HUES48 (cell line): Measurements from ENCODE around the gene SCGB1C2.
"Not testable (repeated sequence)": the region's sequence is repeated elsewhere in the genome, so short reads cannot be mapped to it uniquely, and the experiment has no call there.

Experiments used
- H3K27ac ChIP-seq: one replicate; pipeline ENCODE4 v1.7.0; 2013; ENCODE audit warnings: low read depth, low read length, inconsistent platforms
- H3K27me3 ChIP-seq: 2 replicates; pipeline ENCODE4 v1.6.1; 2013; ENCODE audit warnings: mild to moderate bottlenecking, low read length; ENCODE audit not compliant: control insufficient read depth, insufficient read depth
- H3K36me3 ChIP-seq: 2 replicates; pipeline ENCODE4 v1.6.1; 2013; ENCODE audit warnings: low read length; ENCODE audit not compliant: control insufficient read depth, insufficient read depth
- H3K4me1 ChIP-seq: 2 replicates; pipeline ENCODE4 v1.6.1; 2013; ENCODE audit warnings: mild to moderate bottlenecking, low read length; ENCODE audit not compliant: control insufficient read depth, insufficient read depth
- H3K4me3 ChIP-seq: 2 replicates; pipeline ENCODE4 v1.5.1; 2013; ENCODE audit warnings: mild to moderate bottlenecking, low read depth, low read length
- H3K9ac ChIP-seq: 2 replicates; pipeline ENCODE4 v1.6.1; 2013; ENCODE audit warnings: mild to moderate bottlenecking, low read depth, low read length, moderate library complexity
- H3K9me3 ChIP-seq: 2 replicates; pipeline ENCODE4 v1.6.1; 2013; ENCODE audit warnings: low read length; ENCODE audit not compliant: control insufficient read depth, insufficient read depth

Gene SCGB1C2

DNA sequence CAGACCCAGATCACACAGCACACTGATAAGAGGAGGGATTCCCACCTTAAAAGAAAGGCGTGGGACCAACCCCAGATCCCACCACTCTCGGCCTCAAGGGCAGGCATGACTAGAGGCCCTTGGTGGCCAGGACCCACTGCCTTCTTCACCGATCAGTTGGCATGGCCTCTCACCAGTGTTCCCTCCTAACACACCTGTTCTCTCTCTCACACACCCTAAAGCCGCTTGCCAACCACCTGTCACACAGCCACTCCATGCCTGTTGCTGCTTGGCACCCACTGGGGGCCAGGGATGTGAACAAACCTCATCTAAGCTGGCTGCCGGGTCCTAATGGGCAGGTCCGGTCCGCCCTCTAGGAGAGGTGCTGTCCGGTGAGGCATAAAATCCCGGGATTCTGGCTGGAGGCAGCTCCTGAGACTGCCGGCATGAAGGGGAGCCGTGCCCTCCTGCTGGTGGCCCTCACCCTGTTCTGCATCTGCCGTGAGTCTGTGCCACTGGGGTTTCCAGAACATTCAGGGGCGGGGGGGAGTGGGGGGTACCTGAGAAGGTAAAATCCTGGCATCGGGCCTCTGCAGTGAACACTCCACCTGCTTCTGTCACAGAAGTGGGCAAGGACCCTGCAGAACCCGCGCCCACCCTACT lies at the start of gene SCGB1C2:
SCGB1C2 (plus strand) TSS at position 404 of the 642 bp plus-strand sequence; CDS start at position 426, 22 bp downstream.
- not testable (repeated sequence) for H3K4me1 ChIP-seq, H3K27ac ChIP-seq, H3K36me3 ChIP-seq, H3K4me3 ChIP-seq, H3K27me3 ChIP-seq, H3K9me3 ChIP-seq, H3K9ac ChIP-seq

DNA sequence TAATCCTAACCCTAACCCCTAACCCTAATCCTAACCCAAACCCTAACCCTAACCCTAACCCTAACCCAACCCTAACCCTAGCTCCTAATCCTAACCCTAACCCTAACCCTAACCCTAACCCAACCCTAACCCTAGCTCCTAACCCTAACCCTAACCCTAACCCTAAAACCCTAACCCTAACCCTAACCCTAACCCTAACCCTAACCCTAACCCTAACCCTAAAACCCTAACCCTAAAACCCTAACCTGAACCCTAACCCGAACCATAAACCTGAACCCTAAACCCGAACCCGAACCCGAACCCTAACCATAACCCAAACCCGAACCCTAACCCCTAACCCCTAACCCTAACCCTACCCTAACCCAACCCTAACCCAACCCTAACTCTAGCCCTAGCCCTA lies 24.3 kb upstream of the SCGB1C2 start:
- not testable (repeated sequence) for H3K9ac ChIP-seq, H3K9me3 ChIP-seq, H3K27me3 ChIP-seq, H3K36me3 ChIP-seq, H3K4me3 ChIP-seq, H3K4me1 ChIP-seq, H3K27ac ChIP-seq

DNA sequence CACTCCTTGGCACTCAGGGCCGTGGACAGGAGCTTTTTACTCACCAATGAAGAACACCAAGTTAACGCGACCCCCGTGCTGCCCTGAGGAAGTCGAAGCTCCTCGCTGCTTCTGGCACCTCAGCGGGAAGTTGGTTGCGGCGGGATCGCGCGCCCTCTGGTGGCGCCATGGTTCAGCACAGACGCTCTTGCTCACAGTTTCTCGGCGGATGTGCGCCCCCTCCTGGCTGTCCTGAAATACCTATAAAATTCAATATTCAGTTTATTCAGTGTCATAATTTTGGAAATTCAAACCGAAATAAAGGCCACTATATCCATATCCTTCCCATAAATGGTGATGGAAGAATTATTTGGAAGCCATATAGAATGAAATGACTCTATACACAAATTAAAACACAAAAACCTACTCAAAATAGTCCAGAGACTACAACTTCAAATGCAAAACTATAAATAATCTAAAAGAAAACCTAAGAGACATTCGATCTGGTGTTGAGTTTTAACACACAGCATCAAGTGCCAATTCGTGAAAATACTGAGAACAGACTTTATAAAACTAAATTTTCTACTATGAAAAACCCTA lies 18.9 kb upstream of the SCGB1C2 start:
- H3K4me1 ChIP-seq, H3K27ac ChIP-seq, H3K36me3 ChIP-seq, H3K4me3 ChIP-seq, H3K9ac ChIP-seq, H3K27me3 ChIP-seq, H3K9me3 ChIP-seq: not testable (repeated sequence)

DNA sequence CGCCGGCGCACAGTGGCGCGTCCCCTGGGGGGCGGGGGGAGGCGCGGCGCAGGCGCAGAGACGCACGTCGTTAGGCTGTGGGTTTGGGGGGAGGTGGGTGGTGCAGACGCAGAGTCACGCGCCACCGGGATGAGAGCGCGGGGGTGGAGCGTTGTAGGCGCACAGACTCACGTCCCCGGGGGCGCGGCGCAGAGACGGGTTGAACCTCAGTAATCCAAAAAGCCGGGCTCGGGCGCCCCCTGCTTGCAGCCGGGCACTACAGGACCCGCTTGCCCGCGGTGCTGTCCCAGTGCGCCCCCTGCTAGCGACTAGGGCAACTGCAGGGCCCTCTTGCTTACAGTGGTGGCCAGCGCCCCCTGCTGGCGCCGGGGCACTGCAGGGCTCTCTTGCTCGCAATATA lies 3.4 kb upstream of the SCGB1C2 start:
- H3K9ac ChIP-seq, H3K4me3 ChIP-seq, H3K9me3 ChIP-seq, H3K27me3 ChIP-seq, H3K4me1 ChIP-seq, H3K36me3 ChIP-seq, H3K27ac ChIP-seq: not testable (repeated sequence)

DNA sequence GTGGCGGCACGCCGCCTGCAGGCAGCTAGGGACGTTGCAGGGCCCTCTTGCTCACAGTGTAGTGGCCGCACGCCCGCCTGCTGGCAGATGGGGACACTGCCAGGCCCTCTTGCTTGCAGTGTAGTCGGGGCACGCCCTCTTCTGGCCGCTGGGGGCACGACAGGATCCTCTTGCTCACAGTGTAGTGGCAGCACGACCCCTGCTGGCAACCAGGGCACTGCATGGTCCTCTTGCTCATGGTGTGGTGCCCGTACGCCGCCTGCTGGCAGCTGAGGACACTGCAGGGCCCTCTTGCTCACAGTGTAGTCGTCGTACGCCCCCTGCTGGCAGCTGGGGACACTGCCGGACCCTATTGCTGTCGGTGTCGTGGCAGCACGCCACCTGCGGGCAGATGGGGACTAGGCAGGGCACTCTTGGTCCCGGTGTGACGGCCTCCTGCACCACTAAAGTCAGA lies 3.0 kb upstream of the SCGB1C2 start:
- H3K9ac ChIP-seq, H3K36me3 ChIP-seq, H3K4me3 ChIP-seq, H3K9me3 ChIP-seq, H3K4me1 ChIP-seq, H3K27me3 ChIP-seq, H3K27ac ChIP-seq: not testable (repeated sequence)

DNA sequence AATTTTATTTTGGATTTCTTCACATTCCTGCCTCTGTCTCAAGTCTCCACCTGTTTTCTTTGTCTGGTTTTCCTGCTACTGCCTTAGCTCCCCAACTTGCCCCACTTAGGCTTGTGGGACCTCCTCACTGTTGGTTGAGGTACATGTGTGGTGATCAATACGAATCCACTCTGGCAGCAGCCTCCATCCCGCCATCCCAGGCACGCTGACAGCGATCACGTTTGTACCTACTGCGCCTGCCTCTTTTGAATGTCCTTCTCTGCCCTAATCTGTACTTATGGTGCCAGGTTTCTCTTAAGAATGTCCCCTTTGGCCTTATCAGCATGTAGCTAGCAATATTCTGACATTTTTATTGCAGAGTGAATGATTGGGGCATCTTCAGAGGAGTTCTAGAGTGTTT lies 2.3 kb upstream of the SCGB1C2 start:
- H3K9me3 ChIP-seq, H3K4me3 ChIP-seq, H3K27ac ChIP-seq, H3K4me1 ChIP-seq, H3K9ac ChIP-seq, H3K27me3 ChIP-seq, H3K36me3 ChIP-seq: not testable (repeated sequence)

DNA sequence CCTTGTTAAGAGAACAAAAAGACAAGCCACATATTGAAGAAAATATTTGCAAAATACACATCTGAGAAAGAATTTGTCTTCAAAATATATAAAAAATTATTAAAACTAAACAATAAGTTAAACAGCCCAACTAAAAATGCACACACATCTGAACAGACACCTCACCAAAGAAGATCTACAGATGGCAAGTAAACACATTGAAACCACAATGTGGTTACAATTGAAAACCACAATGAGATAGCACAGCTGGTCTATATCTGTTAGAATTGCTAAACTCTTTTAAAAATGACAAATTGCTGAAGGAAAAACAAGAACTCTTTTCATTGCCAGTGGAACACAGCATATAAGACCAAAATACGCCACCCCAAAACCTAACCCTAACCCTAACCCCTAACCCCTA lies 1.5 kb upstream of the SCGB1C2 start:
- H3K36me3 ChIP-seq, H3K27ac ChIP-seq, H3K4me1 ChIP-seq, H3K9ac ChIP-seq, H3K9me3 ChIP-seq, H3K27me3 ChIP-seq, H3K4me3 ChIP-seq: not testable (repeated sequence)

DNA sequence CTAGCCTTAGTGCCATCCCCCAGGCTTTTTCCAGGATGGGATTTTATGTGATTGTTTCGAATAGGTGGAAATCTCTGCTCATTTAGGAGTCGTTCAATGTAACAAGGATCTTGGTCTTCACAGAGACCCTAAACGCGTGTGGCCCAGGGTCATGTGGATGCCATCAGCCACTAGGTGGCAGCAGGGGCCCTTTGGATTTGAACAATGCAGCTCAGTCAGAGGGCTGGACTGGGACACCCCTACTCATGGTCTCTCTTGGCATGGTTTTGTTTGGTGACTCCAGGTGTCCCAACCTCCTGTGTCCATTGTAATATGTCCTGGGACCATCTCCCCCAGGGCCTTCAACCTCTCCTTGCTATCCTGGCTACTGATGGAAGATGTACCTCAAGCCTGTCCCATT lies 838 bp upstream of the SCGB1C2 start:
- not testable (repeated sequence) for H3K4me1 ChIP-seq, H3K27me3 ChIP-seq, H3K36me3 ChIP-seq, H3K9ac ChIP-seq, H3K4me3 ChIP-seq, H3K27ac ChIP-seq, H3K9me3 ChIP-seq

DNA sequence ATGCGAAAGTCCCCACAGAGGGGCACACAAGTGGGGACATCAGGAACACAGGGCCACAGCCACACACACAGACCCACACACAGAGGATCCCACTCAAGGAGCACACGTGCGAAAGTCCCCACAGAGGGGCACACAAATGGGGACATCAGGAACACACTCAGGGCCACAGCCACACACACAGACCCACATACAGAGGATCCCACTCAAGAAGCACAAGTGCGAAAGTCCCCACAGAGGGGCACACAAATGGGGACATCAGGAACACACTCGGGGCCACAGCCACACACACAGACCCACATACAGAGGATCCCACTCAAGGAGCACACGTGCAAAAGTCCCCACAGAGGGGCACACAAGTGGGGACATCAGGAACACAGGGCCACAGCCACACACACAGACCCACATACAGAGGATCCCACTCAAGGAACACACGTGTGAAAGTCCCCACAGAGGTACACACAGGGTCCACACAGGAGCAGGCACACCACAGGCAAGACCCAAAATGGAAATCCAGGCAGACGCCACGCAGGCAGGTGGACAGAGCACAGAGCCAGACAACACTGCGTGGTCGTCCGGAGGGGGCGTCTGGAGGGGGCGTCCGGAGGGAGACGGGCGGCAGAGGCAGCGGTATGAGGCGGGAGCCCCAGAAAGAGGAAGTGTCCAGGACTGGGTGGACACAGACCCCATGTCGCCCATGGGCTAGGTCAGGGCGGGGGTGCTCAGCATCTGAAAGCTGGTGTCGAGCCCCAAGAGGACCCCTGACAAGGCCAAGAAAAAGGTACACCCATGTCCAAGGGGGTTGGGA lies 2.2 kb downstream of the SCGB1C2 start:
- H3K9me3 ChIP-seq, H3K27ac ChIP-seq, H3K4me3 ChIP-seq, H3K4me1 ChIP-seq, H3K9ac ChIP-seq, H3K36me3 ChIP-seq: not testable (repeated sequence)
- peaks cover 15% of the 10 kb centered on the region; the same call in 1 of the 2 replicates for H3K27me3 ChIP-seq

DNA sequence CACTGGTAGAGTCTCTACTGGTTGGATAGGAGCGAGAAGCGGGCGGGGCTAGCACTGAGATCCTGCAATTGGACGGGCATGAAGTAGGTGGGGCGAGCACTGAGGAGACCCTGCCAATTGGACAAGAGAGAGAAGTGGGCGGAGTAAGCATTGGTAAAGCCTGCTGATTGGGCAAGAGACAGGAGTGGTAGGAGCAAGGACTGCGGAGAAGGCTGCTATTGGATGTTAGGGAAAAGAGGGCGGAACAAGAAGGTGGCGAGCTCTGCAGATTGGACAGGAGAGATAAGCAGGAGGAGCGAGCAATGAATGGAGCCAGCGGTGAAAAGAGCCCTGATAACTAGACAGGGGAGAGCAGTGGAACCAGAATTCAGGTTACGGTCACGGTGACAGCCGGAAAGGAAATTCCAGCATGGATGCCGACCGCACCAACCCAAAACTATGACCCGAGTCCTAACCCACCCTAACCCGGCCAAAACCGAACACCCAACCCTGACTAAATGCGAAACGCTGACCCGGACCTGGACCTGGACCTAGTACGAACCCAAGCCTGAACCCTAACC lies 4.8 kb downstream of the SCGB1C2 start:
- no peak overlapping the region for H3K9ac ChIP-seq
- H3K9me3 ChIP-seq, result no peaks in the 10 kb centered on the region
- H3K4me3 ChIP-seq, result no peak overlapping the region
- no peaks in the 10 kb centered on the region for H3K36me3 ChIP-seq
- no peak overlapping the region for H3K27ac ChIP-seq
- H3K4me1 ChIP-seq, result no peaks in the 10 kb centered on the region
- peaks cover 15% of the 10 kb centered on the region; the same call in 1 of the 2 replicates for H3K27me3 ChIP-seq
